Activated naive CD4-positive, alpha-beta T cell treated with Interleukin-2 at 50 U/mL for 16 hours (primary cell): Measurements from ENCODE around the gene PDCD1.
"Not testable (repeated sequence)": the region's sequence is repeated elsewhere in the genome, so short reads cannot be mapped to it uniquely, and the experiment has no call there.

Source experiments
- DNase-seq: peaks from one replicate; pipeline ENCODE4 v3.0.0-alpha.2; 2020

The PDCD1 gene

GRCh38 chr2:241811201-241811951 lies 47.3 kb downstream of the PDCD1 start:
- no peak for DNase-seq

DNA sequence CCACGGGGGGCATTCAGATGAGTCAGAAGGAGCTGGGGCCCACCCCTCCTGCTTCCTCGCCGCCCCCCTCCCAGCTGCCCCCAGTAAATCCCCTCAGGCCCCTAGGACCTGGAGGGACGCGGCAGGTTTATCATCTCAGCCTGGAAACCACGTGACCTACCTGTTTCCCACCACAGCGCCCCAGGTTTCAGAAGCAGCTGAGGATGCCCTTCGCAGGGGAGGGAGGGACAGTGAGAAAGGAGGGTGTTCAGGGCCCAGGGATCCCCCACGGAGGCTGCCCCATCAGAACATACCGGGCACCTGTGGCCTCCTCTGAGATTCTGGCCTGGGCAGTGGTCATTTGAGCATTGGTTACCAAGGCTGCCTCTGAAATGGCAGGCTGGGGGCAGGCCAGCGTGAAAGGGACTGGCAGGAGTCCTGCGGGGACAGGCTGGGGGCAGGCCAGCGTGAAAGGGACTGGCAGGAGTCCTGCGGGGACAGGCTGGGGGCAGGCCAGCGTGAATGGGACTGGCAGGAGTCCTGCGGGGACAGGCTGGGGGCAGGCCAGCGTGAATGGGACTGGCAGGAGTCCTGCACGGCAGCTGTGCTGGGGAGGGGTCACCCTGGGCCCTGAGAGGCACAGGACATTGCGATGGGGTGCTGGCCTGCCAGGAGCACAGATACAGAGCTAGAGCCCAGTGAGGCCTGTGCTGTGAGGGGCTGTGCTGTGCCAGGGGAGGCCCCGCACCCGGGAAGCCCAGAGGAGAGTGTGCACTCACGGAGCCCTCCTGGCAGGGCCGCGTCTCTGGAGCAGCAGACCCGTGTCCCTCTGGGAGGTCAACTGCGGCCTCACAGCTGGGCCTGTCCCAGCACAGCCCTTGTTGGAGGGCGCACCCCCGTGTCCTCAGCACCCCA lies 48.1 kb downstream of the PDCD1 start:
- no peak for DNase-seq

DNA sequence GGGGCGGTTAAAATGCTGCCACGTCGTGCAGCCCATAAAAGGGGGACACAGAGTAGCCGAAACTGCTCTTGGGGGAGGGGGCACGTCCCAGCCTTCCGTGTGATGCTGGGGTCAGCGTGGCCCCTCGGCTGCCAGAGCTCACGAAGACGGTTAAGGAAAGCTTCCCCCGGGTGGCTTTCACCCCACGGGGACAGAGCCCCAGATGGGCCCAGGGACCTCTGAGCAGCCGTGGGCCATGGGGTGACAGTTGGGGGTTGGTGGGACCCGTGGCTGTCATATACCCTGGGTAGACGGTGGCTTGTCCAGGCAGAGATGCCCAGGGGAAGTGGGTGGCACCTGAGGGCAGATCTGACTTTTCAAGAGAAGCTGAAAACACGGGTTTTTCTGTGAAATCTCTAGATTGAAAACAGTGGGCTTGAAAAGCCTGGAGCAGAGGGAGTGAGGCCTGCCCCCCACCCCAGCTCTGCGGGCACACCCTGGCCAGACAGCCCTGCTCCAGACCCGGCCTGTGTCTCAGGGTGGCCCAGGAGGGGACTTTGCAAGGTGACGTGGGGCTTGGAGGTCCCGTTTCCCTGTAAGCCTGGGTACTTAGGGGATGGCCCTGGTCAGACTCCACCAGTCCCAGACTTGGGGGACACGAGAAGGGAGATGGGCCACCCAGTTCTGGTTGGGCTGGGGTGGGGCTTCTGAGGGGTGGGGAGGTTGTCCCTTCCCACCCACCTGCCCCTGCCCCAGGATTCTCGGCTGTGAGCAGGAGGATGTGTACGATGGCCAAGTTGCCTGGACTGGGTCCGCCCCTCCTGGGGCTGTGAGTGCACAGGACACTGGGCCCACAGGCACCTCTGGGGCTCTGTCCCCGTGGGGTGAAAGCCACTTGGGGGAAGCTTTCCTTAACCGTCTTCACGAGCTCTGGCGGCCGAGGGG lies 49.0 kb downstream of the PDCD1 start:
- no peak for DNase-seq

DNA sequence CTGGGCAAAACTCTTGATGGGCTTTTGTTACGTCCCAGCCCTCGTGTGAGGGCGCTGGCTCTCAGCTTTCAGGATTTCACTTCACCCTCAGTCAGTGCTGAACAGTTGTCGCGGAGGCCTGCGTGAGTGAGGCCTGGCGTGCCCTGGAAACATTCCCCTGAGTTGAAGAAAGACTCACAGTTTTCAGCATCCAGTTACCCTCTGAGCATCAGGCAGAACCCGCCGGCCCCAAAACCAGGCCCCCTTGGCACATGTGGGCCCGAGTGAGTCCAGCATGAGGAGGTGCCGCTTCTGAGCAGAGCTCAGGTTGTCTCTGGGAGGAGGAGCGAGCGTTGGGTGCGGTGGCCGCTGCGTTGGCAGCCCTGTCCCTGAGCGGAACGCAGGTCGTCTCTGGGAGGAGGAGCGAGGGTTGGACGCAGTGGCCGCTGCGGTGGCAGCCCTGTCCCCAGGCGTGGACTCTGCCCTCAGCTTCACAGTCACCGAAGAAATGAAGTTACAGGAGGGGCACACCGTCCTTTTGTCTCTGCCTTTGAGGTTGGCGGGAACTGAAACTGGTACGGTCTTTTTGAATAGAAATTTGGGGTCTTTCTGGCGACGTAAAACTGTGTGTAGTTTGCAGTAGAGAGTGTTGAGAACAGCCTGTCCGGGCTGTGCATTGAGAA lies 49.8 kb downstream of the PDCD1 start, which contains the start of gene NEU4:
Gene NEU4, plus strand, starts transcription at position 473 of the 662 bp plus-strand sequence. CDS start 5,292 bp downstream, outside the sequence.
- no peak for DNase-seq

GRCh38 chr2:241808051-241808720 lies 50.5 kb downstream of the PDCD1 start:
- DNase-seq, result no peak

GRCh38 chr2:241806217-241806616 lies 52.5 kb downstream of the PDCD1 start:
- DNase-seq, result not testable (repeated sequence)

GRCh38 chr2:241804326-241805229 lies 54.1 kb downstream of the PDCD1 start:
- peak; percentile 21 for DNase-seq

DNA sequence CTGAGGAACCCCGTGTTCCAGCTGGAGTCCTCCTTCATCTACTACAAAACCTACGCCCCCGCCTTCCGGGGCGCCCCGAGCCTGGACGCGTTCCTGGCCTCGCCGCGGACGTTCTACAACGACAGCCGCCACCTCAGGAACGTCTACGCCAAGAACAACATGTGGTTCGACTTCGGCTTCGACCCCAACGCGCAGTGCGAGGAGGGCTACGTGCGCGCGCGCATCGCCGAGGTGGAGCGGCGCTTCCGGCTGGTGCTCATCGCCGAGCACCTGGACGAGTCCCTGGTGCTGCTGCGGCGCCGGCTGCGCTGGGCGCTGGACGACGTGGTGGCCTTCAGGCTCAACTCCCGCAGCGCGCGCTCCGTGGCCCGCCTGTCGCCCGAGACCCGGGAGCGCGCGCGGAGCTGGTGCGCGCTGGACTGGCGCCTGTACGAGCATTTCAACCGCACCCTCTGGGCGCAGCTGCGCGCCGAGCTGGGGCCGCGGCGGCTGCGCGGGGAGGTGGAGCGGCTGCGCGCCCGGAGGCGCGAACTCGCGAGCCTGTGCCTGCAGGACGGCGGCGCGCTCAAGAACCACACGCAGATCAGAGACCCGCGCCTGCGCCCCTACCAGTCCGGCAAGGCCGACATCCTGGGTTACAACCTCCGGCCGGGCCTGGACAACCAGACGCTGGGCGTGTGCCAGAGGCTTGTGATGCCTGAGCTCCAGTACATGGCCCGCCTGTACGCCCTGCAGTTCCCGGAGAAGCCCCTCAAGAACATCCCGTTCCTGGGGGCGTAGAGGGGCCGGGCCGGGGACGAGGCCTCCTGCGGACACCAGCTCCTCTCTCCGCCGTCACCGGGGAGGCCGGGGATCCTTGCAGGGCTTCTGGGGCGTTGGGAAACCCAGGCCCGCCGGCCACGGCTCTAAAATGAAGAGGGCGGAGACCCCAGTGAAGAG lies 55.0 kb downstream of the PDCD1 start:
- DNase-seq, result peak; percentile 43

- no peak for DNase-seq
Observed at GRCh38 chr2:241802421-241803318, 56.0 kb downstream of the PDCD1 start.

DNA sequence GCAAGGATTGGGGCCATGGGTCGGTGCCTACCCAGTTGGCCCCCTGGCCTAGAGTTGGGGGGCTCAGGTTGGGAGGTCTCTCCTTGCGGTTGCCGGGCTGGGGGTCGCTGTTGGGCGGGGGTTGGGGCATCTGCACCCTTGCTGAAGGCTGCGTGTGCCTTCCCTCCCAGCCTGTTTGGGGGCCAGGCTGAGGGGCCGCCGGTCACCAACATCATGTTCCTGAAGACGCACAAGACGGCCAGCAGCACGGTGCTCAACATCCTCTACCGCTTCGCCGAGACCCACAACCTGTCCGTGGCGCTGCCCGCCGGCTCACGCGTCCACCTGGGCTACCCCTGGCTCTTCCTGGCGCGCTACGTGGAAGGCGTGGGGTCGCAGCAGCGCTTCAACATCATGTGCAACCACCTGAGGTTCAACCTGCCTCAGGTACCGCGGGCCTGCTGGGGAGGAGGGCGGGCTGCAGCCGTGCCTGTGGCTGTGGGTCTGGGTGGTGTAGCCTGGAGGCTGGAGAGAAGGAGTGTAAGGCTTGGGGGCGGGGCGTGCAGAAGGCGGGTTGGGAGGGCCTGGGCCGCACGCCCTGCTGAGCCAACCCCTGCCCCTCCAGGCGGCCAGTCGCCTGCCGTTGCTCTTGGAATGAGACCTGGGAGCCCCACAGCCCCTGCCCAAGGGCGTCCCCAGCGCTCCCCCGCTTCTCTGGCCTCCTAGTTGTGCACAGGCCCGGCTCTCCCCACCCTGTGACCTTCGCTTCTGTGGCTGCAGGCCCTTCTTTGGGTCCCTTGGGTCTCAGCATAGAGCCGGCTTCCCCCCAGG lies 56.9 kb downstream of the PDCD1 start:
- DNase-seq, result no peak

GRCh38 chr2:241800198-241800903 lies 58.3 kb downstream of the PDCD1 start:
- not testable (repeated sequence) for DNase-seq
